GM19324 (cell line): ENCODE measurements around the gene NF1.
"Not testable (repeated sequence)": the region's sequence is repeated elsewhere in the genome, so short reads cannot be mapped to it uniquely, and the experiment has no call there.

Experiments used
- ATAC-seq: cut with Tn5 transposase; IDR thresholded peaks from one replicate; pipeline ENCODE4 v1.9.1; 2021; ENCODE audit warnings: mild to moderate bottlenecking, moderate library complexity; ENCODE audit not compliant: unreplicated experiment, low FRiP score

NF1 gene

DNA sequence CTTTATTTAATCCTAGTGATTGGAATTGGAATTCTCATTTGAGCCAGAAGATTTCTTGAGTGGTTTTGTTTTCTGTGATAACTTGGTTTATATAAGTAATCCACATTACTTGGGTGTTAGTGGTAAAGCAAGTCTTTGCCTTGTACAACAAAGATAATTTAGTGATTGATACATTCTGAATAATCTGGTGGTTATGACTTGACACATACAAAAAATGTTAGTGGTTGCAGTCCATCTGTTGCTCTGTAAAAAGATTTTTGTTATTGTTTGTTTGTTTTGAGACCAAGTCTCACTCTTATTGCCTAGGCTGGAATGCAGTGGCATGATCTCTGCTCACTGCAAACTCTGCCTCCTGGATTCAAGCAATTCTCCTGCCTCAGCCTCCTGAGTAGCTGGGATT lies 189.1 kb downstream of the NF1 start:
- no peak for ATAC-seq

DNA sequence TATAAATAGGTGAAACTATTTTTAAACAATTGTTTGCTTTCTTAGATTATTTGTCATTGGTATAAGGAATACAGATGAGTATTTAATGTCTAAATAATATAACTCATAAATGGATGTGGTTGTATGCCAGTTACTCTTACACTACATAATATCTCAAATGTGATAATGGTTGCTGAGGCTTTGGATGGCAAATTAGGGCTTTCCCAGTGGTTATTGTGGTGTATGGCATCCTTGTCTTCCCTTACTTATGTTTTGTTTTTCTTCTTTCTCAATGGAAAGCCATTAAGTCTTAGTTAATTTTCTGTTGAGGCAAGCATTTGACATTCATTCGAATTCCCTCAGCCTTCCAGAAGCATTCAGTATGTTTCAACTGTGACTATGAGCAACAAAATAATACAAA lies 191.8 kb downstream of the NF1 start:
- no peak for ATAC-seq

DNA sequence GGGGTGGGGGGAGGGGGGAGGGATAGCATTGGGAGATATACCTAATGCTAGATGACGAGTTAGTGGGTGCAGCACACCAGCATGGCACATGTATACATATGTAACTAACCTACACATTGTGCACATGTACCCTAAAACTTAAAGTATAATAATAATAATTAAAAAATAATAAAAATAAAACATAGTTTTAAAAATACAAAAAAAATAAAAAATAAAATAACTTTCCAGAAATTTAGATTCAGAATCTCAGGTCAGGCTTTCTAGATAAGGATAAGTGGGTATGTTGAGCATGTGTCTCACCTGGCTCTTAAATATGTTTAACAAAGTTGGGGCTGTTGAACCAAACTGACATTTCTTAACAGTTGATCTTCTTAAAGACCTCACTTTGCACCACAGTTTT lies 193.2 kb downstream of the NF1 start:
- ATAC-seq, result not testable (repeated sequence)

DNA sequence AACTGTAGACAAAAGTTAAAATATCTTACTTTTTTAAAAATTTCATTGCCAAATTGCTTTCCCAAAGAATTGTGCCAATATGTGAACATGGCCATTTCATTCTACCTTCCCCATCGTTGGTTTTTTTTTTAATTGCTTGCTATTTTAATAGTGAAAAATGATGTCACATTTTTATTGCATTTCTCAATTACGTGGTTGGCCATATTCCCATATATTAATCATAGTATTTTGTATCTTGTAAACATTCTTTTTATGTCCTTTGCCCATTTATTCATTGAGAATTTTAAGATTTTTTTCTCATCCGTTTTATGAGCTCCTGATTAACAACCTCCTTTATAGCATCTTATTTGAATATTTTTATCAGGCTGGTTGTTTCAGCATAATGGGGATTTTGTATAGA lies 195.0 kb downstream of the NF1 start:
- no peak for ATAC-seq

DNA sequence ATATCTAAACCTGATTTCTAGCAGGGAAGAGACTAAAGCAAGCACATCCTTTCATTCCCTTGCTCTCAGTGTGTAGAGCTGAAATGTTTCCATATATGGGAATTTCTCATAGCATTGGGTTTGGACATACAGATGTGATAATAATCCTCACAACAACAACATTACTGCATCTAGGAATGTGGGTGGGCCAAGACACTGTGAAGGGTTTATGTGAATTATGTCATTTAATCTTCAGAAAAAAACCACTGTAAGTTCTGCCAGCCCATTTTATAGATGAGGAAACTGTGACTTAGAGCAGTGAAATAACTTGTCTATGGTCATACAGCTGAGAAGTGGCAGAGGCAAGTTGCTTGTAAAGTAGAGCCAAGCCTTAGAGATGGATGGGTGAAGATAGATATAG lies 197.0 kb downstream of the NF1 start:
- no peak for ATAC-seq

DNA sequence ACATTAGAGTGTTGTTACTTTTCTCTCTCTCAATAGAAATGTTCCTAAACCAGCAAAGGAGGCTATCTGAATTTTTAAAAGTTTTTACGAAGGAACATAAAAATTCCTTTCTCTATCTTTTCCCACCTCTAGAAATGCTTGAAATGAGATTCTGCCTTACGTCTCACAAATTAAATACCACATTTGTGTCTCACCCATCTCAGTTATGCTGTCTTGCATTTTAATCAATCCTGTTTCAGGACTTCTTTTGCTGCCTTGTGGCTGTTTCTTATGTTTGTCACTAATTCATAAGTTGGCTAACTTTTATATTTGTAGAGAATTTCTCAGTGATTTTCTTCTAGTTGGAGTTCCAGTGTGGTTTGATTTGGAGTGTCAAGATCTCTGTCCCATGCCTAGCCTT lies 198.8 kb downstream of the NF1 start:
- ATAC-seq, result no peak

DNA sequence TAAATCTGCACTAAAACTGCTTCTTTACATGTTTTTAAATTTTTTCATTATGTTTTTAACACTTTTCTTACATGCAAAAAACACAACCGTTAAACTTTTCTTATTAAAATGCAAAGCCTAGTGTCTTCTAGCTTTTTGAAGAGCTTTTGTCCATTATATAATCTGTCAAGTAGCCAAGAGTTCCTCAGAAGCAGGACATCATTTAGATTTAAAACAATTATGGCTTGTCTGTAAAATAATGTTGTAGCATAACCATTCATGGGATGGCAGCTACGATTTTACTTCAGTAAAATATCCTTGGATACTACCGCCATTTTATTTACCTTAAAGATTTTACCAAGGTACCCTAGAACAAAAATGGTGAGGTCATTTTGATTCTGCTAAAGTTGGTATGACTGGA lies 199.5 kb downstream of the NF1 start:
- ATAC-seq, result no peak

DNA sequence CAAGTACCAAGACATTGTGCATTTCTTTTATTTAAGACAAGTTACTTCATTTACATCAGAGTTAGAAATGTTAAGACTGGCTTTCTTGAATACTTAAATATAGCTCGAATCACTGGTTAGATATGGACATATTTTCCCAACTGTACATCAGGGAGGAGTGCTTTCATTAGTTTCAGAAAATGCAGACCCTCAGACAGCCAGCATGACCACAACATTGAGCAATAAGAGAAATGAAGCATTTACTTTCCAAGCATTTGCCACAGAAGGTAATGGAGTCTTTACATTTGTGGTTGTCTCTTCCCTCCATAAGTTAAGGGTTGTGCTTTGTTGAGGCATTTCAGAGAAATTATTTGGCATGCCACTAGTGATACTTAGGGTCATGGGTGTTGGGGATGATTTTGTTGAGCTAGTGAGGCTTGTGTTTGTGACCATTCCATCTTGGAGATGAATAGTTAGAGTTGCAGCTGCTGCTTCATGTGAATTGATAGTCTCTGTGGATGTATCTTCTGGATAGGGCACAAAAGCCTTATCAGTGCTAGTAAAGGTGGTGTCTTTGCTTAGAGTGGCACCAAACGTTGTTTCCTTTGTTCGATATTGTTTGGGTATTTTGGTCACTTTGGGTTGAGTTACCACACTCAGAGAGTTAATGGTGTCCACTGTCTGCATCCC lies 200.2 kb downstream of the NF1 start:
- no peak for ATAC-seq

DNA sequence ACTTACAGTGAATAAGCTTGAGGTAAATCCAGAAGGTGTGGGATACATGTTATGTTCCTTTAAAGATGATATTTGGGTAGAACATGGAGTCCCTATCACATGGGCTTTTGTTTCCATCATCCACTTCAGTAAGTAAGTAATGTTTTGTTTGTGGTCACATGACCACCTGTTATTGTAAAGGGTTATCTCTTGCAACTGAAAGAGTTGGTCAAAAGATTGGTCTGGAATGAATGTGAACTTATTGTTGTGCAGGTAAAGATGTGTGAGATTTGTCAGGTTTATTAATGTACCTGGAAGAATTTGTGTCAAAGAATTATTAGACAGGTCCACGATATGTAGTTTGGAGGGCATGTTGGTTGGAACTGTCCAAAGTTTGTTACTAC lies 200.7 kb downstream of the NF1 start:
- ATAC-seq, result no peak

DNA sequence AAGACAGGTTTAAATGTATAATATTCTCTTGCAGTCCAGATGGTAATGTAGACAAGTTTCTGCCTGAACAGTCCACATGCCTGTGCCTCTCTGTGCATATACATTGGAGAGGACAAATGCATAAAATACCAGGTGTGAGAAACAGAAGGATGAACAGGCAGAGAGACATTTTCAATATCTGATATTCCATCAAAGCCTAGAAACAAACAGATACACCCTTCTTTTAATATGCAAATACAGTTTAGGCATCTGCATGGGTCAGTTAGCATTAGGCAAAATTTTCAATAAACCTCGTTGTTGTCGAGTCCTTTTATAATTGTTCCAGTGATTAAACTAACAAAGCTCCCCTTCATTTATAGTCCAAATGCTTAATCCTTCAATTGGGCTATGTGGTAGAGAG lies 201.4 kb downstream of the NF1 start:
- ATAC-seq, result no peak

DNA sequence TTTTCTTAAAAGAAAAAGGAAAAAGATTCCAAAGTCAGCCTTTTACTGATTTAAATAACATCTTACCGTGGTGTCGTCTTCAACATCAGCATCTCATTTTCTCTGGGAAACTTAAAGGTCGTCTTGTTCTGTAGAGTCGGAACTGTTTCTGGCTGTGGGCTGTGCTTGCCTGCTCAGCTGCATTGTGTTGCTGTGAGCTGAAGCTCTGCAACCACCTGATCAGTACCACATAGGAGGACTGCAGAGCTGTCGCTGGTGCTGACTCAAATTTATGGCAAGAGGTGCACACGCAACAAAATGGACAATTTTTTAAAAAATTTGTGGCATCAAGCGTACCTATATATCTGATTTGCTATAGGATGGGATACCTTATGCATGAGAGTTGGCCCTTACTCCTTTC lies 202.3 kb downstream of the NF1 start, which contains the start of gene OMG:
OMG (minus strand) TSS at position 150 of the 400 bp plus-strand sequence. CDS start 908 bp downstream, outside the sequence.
- ATAC-seq, result no peak

DNA sequence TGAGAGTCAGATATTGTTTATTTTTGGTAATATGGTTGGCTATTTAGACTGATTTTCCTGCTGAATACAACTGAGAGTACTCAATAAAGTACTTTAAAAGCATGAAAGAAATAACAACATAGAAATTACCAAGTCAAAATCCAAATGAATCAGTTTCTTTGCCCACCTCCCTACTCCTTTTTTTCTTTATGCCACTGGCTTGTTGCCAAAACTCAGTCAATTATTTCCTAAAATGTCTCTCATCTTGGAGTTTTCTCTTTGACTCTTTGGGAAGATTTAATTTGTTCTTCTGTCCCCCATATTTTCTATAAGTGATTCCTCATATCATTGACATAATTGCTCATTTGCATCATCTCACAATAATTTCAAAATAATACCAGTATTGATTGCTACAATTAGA lies 204.8 kb downstream of the NF1 start:
- no peak for ATAC-seq

DNA sequence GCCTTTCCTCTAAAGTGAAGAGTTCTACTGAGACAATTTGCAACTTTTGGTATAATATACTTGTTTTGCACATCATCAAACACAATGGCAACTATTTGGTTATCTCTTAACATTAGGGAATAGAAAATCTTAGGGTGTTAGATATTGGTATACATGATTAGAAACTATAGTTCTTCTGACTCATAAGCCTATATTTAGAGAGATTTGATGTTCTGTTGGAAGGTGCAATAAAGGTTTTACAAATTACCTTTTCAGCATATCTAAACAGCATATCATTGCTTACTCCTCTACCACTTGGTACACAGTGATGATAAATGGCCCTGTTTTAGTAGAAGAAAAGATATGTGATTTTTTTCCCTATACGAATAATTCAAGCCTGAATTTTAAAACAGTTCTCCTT lies 212.9 kb downstream of the NF1 start:
- no peak for ATAC-seq

DNA sequence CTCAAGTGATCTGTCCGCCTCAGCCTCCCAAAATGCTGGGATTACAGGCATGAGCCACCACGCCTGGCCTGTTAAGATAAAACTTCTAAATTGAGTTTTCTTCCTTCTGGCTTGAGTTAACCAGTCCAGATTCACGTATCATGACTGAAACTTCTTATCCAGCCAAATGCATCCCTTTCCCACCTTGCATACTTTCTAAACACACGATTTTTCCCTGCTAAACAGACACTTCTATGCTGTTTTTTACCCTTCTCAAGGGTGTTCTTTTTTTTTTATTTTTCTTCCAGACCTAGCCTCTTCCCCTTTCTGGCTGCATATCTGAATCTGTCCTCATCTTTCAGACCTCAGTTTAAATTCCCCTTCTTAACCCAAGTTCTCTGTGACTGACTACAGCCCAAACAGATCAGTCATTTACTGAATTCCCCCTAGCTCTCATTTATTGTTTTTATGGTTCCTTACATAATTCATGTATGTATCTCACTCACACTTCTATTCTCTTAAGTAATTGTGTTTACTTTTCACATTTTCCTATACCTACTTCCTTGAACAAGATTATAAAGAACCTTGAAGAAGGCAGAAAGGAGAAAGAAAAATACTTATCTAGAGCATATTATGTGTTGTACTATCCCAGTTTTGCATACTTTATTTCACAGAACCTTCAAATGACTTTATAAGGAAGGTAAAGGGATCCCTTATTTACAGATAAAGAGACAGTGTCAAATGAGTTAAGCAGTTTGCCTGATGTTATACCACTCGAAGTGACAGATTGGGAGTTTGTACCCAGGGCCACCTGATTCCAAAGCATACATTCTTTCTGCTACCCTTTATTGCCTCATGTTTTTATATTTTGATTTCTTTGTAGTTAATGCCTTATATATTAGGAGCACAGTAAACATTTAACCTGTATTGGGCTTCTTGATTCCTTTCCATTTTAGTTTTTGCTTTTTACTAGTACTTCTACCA lies 213.9 kb downstream of the NF1 start:
- ATAC-seq, result no peak

DNA sequence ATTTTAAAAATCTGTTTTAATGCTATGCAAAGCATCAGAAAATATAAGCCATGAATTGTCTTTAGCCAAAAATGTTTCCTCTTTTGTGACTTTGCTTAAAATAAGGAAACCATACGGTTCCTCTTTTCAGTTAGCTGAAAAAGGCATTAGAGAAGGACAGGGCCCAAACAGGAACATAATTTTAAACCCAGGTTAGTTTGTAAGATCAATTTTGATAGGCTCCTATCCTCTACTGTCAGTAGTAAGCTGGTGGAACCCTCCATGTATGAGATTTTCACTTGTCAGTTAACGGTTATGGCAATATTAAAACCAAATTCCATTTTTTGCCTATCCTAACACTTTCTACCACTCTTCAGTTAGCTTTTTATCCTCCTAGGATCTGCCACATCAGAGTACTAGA lies 214.8 kb downstream of the NF1 start:
- ATAC-seq, result no peak

DNA sequence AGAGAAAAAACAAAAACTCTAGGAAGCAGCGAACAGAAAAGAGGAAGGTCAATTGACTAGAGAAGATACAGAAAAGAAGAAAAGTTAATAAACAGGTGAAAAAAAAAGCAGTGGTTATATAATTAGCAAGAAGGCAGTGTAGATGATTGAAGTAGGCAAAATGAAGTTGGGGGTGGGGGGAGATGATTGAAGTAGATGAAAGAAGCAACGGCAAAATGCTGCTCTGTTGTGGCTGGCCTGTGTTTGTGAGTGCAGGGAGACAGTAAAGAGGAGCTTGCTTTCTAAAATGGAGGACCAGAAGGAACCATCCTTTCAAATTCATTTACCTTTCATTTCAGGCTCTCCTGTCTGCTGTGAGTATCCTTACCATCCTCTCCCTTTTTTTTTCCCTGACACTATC lies 215.5 kb downstream of the NF1 start:
- no peak for ATAC-seq

DNA sequence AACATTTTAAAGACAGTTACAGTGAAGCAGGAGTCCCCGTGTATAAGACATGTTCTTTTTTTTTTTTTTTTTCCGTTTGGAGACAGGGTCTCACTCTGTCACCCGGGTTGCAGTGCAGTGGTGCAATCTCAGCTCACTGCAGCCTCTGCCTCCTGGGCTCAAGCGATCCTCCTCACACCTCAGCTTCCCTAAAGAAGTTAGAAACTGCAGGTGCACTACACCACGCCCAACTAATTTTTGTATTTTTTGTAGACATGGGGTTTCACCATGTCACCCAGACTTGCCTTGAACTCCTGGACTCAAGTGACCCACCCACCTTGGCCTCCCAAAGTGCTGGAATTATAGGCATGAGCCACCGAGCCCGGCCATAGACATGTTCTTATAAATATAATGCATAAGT lies 216.1 kb downstream of the NF1 start:
- no peak for ATAC-seq

DNA sequence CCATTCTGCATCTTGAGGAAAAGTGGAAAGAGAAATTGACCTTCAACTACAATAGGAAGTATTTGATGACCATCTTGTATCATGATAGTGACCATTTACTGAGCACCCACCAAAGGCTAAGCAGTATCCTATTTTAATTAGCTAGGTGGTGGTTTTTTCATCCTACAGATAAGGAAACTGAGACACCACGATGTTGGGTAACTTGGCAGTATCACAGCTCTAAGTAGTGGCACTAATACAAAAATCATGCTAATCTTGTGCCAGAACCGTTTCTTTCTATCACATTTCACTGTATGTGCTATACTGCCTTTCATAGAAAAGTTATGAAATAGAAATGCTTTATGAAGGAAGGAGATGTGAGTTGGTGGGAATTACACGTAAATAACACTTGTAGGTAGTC lies 216.7 kb downstream of the NF1 start:
- no peak for ATAC-seq

DNA sequence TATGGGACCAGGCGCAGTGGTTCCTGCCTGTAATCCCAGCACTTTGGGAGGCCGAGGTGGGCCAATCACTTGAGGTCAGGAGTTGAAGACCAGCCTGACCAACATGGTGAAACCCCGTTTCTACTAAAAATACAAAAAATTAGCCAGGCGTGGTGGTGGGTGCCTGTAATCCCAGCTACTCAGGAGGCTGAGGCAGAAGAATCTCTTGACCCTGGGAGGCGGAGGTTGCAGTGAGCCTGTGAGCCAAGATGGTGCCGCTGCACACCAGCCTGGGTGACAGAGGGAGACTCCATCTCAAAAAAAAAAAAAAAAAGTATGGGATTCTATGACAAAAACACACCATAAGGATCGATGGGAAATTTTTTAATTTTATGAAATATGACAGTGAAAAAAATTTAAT lies 217.4 kb downstream of the NF1 start:
- not testable (repeated sequence) for ATAC-seq

DNA sequence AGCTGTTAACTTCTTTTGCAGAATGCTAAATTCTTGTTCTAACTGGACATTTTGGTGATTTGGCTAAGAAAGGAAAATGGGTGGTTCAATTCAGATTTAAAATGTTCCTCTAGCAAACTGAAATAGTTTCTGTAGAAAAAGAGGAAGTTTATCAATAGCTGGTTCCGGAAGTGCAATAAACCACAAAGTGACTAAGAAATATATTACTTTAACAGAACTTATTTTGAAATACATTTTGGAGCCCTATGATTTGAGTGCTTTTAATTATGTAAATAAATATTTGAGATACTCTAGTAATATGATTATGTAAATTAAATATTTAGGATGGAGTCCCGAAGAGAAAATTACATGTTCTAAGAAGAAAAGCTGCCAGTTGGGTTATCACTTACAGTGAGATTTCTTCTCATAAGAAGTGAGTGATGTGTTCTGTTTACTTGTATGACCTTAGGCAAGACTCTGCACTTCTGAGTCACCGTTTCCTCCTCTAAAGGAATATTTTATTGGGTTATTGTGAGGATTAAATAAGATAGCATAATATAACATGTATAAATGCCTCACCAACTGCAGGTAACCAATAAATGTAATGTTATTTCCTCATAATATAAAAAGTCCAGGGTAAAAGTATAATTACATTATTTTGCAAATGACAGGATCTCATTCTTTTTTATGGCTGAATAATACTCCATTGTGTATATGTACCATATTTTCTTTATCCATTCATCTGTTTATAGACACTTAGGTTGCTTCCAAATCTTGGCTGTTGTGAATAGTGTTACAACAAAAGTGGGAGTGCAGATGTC lies 219.4 kb downstream of the NF1 start, which contains the start of gene EVI2B:
EVI2B (minus strand) TSS at position 73 of the 800 bp plus-strand sequence. CDS start 8,445 bp downstream, outside the sequence.
- no peak for ATAC-seq

DNA sequence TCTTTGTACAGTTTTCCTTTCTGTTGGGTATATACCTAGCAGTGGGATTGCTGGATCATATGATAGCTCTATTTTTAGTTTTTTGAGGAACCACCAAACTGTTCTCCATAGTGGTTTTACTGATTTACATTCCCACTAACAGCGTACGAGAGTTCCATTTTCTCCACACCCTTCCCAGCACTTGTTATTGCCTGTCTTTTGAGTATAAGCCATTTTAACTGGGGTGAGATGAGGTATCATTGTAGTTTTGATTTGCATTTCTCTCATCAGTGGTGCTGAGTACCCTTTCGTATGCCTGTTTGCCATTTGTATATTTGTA lies 220.0 kb downstream of the NF1 start:
- no peak for ATAC-seq
